ENCODE data around the gene SHB. TPM values are rescaled to one million over a fixed set of nuclear protein-coding genes. Genes with fewer than 3 reads are reported as not detected.
A peak's percentile ranks its signal among the peaks of the same experiment; 100 is the strongest.

Gene SHB
- total RNA-seq, 2 donors from 2014 or later: 53.2 to 54.8 TPM

DNA sequence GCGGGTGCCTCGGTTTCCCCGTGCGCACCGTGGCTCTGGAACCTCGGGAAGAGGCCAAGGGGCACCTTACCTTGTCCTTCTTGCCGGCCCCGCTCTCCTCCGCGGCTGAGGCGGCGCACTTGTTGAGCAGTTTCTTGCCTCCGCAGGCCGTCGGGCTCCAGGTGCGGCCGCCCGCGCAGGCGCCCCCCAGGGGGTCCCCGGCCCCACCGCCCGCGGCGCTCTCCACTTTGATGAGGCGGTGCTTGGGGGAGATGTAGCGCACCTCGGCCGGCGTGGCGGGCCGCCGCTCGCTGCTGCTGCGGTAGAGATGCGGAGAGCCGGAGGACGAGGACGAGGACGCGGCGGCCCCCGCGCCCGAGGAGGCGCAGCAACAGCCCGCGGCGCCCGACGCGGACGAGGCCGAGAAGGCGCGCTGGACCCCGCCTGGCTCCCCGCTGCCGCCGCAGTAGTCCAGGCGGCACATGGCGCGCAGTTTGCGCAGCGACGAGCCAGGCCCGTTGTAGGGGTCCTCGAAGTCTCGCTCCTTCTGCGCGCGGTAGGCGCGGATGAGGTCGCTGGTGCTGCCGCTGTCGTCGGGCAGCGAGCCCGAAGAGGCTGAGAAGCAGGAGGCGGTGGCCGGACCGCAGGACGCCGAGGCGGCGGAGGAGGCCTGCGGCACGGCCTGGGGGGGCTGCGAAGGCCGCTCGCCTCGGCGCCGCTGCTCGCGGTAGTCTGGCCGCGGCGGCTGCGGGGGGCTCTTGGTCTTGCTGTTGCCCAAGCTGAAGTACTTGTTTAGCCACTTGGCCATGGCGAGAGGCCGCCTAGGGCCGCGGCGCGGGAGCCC is 957 bp downstream of the SHB start:
- TF ChIP-seq POLR2A (IDR thresholded peaks at IDR 0.05) (no peak), POLR2AphosphoS5 (IDR thresholded peaks at IDR 0.05) (no peak)
- TF ChIP-seq, protein P1, sequence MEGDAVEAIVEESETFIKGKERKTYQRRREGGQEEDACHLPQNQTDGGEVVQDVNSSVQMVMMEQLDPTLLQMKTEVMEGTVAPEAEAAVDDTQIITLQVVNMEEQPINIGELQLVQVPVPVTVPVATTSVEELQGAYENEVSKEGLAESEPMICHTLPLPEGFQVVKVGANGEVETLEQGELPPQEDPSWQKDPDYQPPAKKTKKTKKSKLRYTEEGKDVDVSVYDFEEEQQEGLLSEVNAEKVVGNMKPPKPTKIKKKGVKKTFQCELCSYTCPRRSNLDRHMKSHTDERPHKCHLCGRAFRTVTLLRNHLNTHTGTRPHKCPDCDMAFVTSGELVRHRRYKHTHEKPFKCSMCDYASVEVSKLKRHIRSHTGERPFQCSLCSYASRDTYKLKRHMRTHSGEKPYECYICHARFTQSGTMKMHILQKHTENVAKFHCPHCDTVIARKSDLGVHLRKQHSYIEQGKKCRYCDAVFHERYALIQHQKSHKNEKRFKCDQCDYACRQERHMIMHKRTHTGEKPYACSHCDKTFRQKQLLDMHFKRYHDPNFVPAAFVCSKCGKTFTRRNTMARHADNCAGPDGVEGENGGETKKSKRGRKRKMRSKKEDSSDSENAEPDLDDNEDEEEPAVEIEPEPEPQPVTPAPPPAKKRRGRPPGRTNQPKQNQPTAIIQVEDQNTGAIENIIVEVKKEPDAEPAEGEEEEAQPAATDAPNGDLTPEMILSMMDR (IDR thresholded peaks at IDR 0.05): no peak
- no peaks in the 10 kb centered on the region for H3K36me3 ChIP-seq
- 0% methylated on average over 38 of the region's 107 CpGs for WGBS
- H3K27ac ChIP-seq: peak overlapping the region; percentile 88 to 90
- no peaks in the 10 kb centered on the region for H3K9me3 ChIP-seq
- peaks cover 9% of the 10 kb centered on the region for H3K4me1 ChIP-seq (replicated peaks)
- DNase-seq (ENCODE audit: low spot score): no peak
- intact Hi-C loops (cut with DNase I): loop anchor here (5.0 kb wide), 3 partner anchors 36 to 151 kb away; no protein-coding TSS in a partner anchor
- H3K27me3 ChIP-seq (replicated peaks; ENCODE audit: insufficient read depth): no peaks in the 10 kb centered on the region
- H3K4me3 ChIP-seq: peak overlapping the region; percentile 93 to 96

DNA sequence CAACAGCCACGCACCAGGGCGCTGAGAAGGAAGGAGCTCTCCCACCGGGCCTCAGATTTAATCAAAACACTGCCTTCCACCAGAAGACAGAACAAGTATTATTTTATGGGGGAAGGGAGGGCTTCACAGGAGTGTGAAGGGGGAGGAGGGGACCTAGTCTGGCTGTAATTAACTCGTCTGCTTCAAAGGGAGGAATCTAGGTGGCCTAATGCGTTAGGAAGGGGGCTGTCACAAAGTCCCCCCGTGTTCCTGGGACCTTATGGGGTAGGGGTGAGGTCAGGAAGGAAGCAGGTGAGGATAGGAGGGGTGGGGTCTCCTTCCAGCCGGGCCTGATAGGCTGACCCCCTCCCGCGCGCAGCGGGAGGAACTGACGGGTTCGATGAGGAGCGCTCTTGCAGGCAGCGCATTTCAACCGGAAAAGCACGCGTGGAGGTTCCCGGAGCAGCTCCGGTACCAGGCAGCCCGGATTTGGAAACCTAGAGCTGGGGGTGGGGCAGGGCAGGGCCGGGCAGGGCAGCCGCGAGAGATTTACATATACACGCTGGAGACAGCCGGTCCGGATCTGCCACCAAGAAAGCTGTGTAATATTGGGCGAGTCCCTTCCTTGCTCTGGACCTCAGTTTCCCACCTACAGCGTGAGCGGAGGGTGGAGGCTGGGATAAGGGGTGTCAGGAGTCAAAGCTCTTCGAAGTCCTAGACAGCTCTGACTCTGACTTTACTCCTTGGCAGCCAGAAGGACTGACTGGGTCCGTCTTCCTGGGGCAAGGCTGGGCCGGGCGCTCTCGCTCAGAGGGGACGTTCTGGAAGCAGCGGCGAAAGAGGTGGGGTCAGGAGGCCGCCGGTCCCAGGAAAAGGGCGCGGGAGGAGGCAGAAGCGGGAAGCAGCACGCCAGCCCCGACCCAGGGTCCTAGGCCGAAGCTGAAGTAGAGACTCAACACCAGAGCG is 1.8 kb downstream of the SHB start:
- H3K4me1 ChIP-seq (replicated peaks): peaks cover 10% of the 10 kb centered on the region

DNA sequence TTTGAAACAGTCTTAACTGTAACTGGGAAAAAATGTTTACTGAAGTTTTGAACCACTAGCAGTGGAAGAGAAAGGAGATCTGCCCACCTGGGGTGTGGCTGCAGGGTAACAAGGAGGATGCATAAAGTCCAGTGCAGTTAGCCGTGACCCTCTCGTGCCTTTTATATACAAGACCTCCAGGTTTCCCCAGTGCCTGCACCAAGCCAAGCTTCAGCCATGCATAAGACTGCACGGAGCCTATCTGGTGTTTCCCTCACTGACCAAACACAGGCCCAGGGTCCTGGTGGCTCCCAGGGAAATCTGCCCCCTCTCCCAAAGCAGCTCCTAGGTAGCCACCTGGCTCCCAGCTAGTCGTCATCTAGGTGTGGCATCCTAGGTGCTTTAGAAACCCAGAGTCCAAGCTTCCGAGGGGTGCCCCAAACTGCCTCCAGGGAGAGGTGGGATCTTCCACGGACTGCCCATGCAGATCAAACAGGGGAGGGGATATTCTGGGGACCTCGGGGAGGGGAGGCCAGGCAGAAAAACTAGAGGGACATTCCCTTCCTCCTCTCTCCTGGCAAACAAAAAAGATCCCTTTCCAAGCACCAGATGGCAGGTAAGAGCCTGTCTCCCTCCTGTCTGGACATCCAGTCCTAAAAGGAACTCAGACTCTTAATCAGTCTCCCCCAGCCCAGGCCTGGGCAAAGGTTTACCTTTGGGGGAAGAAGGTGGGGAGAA is 2.7 kb downstream of the SHB start:
- Histone ChIP-seq H3K27ac (peak overlapping the region; percentile 88 to 90), H3K4me1 (replicated peaks) (peaks cover 15% of the 10 kb centered on the region), H3K4me3 (peak overlapping the region; percentile 93 to 96), H3K36me3 (no peaks in the 10 kb centered on the region), H3K27me3 (replicated peaks; ENCODE audit: insufficient read depth) (no peaks in the 10 kb centered on the region), H3K9me3 (no peaks in the 10 kb centered on the region)
- intact Hi-C loops (cut with DNase I): loop anchor here (5.0 kb wide), 3 partner anchors 34 to 149 kb away; no protein-coding TSS in a partner anchor
- DNase-seq (ENCODE audit: low spot score): peak; percentile 52
- TF ChIP-seq POLR2A (IDR thresholded peaks at IDR 0.05): no peak
- TF ChIP-seq POLR2AphosphoS5 (IDR thresholded peaks at IDR 0.05): no peak
- TF ChIP-seq, protein P1 (IDR thresholded peaks at IDR 0.05): peak in 3 of 4 experiments; percentile 13 to 41 (median 26)
- WGBS: 21% methylated on average over 7 of the region's 7 CpGs

More for the DNA sequence above, 1.8 kb downstream of the SHB start:
- intact Hi-C loops (cut with DNase I): loop anchor here (5.0 kb wide), 3 partner anchors 35 to 150 kb away; no protein-coding TSS in a partner anchor
- 1% methylated on average over 46 of the region's 47 CpGs for WGBS
- TF ChIP-seq POLR2A (IDR thresholded peaks at IDR 0.05) (peak; percentile 39), POLR2AphosphoS5 (IDR thresholded peaks at IDR 0.05) (peak; percentile 20)
- TF ChIP-seq, protein P1 (IDR thresholded peaks at IDR 0.05): no peak
- H3K4me3 ChIP-seq: peak overlapping the region; percentile 93 to 96
- no peaks in the 10 kb centered on the region for H3K36me3 ChIP-seq
- peak; percentile 72 for DNase-seq (ENCODE audit: low spot score)
- no peaks in the 10 kb centered on the region for H3K27me3 ChIP-seq (replicated peaks; ENCODE audit: insufficient read depth)
- H3K9me3 ChIP-seq: no peaks in the 10 kb centered on the region
- peak overlapping the region; percentile 88 to 90 for H3K27ac ChIP-seq

DNA sequence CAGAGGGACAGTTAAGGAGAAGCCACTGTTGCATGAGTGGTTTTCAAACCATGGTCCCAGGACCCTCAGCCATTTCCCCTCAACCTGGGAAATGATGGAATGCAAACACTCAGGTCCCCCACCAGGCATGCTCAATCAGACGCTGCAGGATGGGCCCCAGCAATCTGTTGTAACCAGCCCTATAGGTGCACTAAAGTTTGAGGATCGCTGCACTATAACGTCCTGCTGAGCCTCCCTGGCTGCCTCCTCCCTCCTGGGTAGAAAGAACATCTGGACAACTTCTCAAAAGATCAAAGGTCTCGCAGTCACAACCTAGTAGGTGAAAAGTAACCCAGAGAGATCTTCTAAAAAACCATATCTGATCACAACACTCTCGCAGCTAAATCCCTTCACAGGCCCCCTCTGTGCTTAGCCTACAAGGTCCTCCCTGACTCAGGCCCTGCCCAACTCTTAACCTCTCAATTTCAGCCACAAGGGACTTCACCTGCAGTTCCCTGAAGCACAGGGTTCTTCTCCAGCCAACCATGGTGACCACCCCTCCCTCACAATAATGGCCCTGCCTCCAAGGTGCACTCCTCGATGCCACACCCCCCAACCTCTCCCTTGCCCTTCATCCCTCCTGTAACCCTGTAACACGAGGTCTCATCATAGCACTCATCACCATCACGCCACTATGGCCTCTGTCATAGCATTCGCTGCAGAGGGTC is 3.5 kb downstream of the SHB start:
- Histone ChIP-seq H3K4me1 (replicated peaks) (peaks cover 15% of the 10 kb centered on the region), H3K36me3 (no peaks in the 10 kb centered on the region), H3K27ac (peak overlapping the region; percentile 88 to 90), H3K9me3 (no peaks in the 10 kb centered on the region), H3K27me3 (replicated peaks; ENCODE audit: insufficient read depth) (no peaks in the 10 kb centered on the region), H3K4me3 (peak overlapping the region; percentile 93 to 96)
- TF ChIP-seq POLR2A (IDR thresholded peaks at IDR 0.05) (no peak), POLR2AphosphoS5 (IDR thresholded peaks at IDR 0.05) (no peak)
- TF ChIP-seq, protein P1 (IDR thresholded peaks at IDR 0.05): no peak
- intact Hi-C loops (cut with DNase I): loop anchor here (5.0 kb wide), 3 partner anchors 33 to 148 kb away; no protein-coding TSS in a partner anchor
- WGBS: 32% methylated on average over 9 of the region's 9 CpGs
- no peak for DNase-seq (ENCODE audit: low spot score)

All from prostate gland (tissue), 2 donors.